Measurements from ENCODE around the gene CAMKK2. TPM values are rescaled to one million over a fixed set of nuclear protein-coding genes. Genes with fewer than 3 reads are reported as not detected.
"Not testable (repeated sequence)": the region's sequence is repeated elsewhere in the genome, so short reads cannot be mapped to it uniquely, and the experiment has no call there.

The CAMKK2 gene
- total RNA-seq, 1 donor from 2014 or later: 33.7 TPM

- no peaks in the 10 kb centered on the region for H3K27me3 Mint-ChIP-seq (ENCODE audit: low read depth)
- DNase-seq (ENCODE audit: low spot score): no peak
- no peak overlapping the region for H3K4me3 Mint-ChIP-seq (ENCODE audit: unreplicated experiment)
- H3K4me1 Mint-ChIP-seq (ENCODE audit: low read depth): no peaks in the 10 kb centered on the region
- no peak overlapping the region for H3K27ac Mint-ChIP-seq (ENCODE audit: unreplicated experiment)
- H3K9me3 Mint-ChIP-seq (ENCODE audit: low read depth): no peaks in the 10 kb centered on the region
- no peak for TF ChIP-seq CTCF (IDR thresholded peaks at IDR 0.05)
- H3K36me3 Mint-ChIP-seq (ENCODE audit: low read depth): peaks cover 28% of the 10 kb centered on the region
These were observed 17.9 kb upstream of the CAMKK2 start for GRCh38 chr12:121314431-121314830.

GRCh38 chr12:121310231-121310630 is 13.7 kb upstream of the CAMKK2 start:
- H3K4me1 Mint-ChIP-seq (ENCODE audit: low read depth); H3K4me3 Mint-ChIP-seq (ENCODE audit: unreplicated experiment); DNase-seq (ENCODE audit: low spot score); H3K27me3 Mint-ChIP-seq (ENCODE audit: low read depth); H3K27ac Mint-ChIP-seq (ENCODE audit: unreplicated experiment); H3K9me3 Mint-ChIP-seq (ENCODE audit: low read depth): not testable (repeated sequence)
- peaks cover 23% of the 10 kb centered on the region for H3K36me3 Mint-ChIP-seq (ENCODE audit: low read depth)

GRCh38 chr12:121307397-121307796 is 10.9 kb upstream of the CAMKK2 start:
- H3K4me1 Mint-ChIP-seq (ENCODE audit: low read depth); DNase-seq (ENCODE audit: low spot score): not testable (repeated sequence)

GRCh38 chr12:121304306-121304705 is 7.8 kb upstream of the CAMKK2 start:
- Mint-ChIP-seq H3K27me3 (ENCODE audit: low read depth) (no peaks in the 10 kb centered on the region), H3K9me3 (ENCODE audit: low read depth) (no peaks in the 10 kb centered on the region), H3K4me1 (ENCODE audit: low read depth) (no peaks in the 10 kb centered on the region), H3K36me3 (ENCODE audit: low read depth) (peaks cover 9% of the 10 kb centered on the region), H3K27ac (ENCODE audit: unreplicated experiment) (no peak overlapping the region), H3K4me3 (ENCODE audit: unreplicated experiment) (no peak overlapping the region)
- no peak for DNase-seq (ENCODE audit: low spot score)
- TF ChIP-seq CTCF (IDR thresholded peaks at IDR 0.05): no peak

More at GRCh38 chr12:121307397-121307796, 10.9 kb upstream of the CAMKK2 start:
- H3K9me3 Mint-ChIP-seq (ENCODE audit: low read depth); H3K4me3 Mint-ChIP-seq (ENCODE audit: unreplicated experiment); H3K27ac Mint-ChIP-seq (ENCODE audit: unreplicated experiment); H3K27me3 Mint-ChIP-seq (ENCODE audit: low read depth): not testable (repeated sequence)
- H3K36me3 Mint-ChIP-seq (ENCODE audit: low read depth): peaks cover 23% of the 10 kb centered on the region

GRCh38 chr12:121301876-121302275 is 5.4 kb upstream of the CAMKK2 start:
- no peak for DNase-seq (ENCODE audit: low spot score)
- Mint-ChIP-seq H3K4me1 (ENCODE audit: low read depth) (peaks cover 7% of the 10 kb centered on the region), H3K27me3 (ENCODE audit: low read depth) (no peaks in the 10 kb centered on the region), H3K27ac (ENCODE audit: unreplicated experiment) (no peak overlapping the region), H3K36me3 (ENCODE audit: low read depth) (no peaks in the 10 kb centered on the region), H3K9me3 (ENCODE audit: low read depth) (no peaks in the 10 kb centered on the region), H3K4me3 (ENCODE audit: unreplicated experiment) (no peak overlapping the region)
- TF ChIP-seq CTCF (IDR thresholded peaks at IDR 0.05): no peak

- H3K4me1 Mint-ChIP-seq (ENCODE audit: low read depth): peaks cover 13% of the 10 kb centered on the region
- no peaks in the 10 kb centered on the region for H3K36me3 Mint-ChIP-seq (ENCODE audit: low read depth)
- H3K27ac Mint-ChIP-seq (ENCODE audit: unreplicated experiment): no peak overlapping the region
- no peak for DNase-seq (ENCODE audit: low spot score)
- no peak for TF ChIP-seq CTCF (IDR thresholded peaks at IDR 0.05)
- no peaks in the 10 kb centered on the region for H3K9me3 Mint-ChIP-seq (ENCODE audit: low read depth)
- H3K27me3 Mint-ChIP-seq (ENCODE audit: low read depth): no peaks in the 10 kb centered on the region
- no peak overlapping the region for H3K4me3 Mint-ChIP-seq (ENCODE audit: unreplicated experiment)
These were observed 3.7 kb upstream of the CAMKK2 start for GRCh38 chr12:121300083-121300819.

All from chondrocyte (in vitro differentiated cells).